Measurements from ENCODE around the gene PARD3. TPM values are rescaled to one million over a fixed set of nuclear protein-coding genes. Genes with fewer than 3 reads are reported as not detected.

The PARD3 gene
- total RNA-seq, 1 donor from 2014 or later, result 97.8 TPM

DNA sequence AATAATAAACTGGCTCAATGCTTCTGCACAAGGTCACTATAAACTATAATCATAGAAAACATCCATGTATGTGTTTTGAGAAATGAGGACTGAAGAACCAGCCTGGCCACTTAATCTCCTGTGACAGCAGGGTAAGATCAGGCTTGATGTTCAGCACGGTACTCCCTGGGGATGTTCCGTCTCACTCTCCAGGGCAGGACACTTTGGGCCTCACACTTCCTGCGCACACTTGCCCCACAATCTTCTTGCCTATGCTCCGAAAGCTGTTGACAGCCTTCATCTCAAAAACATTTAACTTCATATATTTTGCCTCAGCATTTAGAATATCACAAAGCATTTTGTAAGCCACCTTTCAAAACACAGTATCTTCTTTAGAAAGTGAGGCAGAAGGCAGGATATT lies 92.7 kb downstream of the PARD3 start:
- DNase-seq (ENCODE audit: low read depth), result no peak
- TF ChIP-seq, protein P1, sequence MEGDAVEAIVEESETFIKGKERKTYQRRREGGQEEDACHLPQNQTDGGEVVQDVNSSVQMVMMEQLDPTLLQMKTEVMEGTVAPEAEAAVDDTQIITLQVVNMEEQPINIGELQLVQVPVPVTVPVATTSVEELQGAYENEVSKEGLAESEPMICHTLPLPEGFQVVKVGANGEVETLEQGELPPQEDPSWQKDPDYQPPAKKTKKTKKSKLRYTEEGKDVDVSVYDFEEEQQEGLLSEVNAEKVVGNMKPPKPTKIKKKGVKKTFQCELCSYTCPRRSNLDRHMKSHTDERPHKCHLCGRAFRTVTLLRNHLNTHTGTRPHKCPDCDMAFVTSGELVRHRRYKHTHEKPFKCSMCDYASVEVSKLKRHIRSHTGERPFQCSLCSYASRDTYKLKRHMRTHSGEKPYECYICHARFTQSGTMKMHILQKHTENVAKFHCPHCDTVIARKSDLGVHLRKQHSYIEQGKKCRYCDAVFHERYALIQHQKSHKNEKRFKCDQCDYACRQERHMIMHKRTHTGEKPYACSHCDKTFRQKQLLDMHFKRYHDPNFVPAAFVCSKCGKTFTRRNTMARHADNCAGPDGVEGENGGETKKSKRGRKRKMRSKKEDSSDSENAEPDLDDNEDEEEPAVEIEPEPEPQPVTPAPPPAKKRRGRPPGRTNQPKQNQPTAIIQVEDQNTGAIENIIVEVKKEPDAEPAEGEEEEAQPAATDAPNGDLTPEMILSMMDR (conservative IDR thresholded peaks at IDR 0.05; ENCODE audit: low read depth, low read length), result no peak
- H3K4me3 ChIP-seq (ENCODE audit: low read depth, low read length), result no peak overlapping the region

DNA sequence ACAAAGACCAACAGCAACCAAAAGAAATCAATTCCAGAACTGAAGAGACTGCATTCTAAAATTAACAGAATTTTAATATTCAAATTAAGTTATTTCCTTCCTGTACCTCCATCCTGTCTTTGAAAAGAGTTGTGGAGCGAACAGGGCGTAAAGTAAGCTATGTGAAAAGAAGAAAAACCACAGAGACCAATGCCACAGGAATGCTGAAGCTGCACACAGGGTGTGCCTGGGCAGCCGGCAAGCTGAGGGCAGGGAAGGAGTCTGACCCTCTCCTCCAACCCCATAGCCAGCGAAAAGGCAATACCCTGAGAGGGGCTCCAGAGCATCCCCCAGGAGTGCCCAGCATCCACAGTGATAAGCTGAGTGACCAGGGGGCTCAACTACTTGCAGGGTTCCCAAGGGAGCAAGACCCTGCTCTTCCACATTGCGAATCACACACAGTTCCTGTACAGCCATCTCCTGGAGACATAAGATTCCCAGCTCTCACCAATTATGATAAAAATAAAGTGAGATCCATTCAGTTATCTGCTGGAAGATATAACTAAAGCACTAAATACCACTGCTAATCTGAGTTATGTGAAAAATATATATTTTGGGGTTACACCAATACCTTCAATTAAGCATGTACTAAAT lies 93.8 kb downstream of the PARD3 start:
- no peak for DNase-seq (ENCODE audit: low read depth)

DNA sequence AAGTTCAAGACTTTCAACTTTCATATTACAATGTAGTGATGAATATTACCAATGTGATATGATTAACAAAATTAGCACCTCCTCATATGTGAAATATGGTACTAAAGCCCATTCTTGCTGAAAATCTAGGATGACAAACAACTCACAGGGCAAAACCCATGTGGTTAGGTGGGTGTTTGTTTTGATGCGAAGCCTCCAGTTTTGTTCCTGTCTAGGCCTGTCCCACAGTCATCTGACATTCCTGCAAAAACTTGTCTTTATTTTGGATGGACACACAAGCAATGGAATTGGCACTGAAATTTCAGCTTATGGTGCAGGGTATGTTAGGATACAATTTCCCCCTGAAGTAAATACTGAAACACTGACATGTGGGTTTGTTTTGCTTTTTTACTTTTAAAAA lies 95.3 kb downstream of the PARD3 start:
- TF ChIP-seq, protein P1 (conservative IDR thresholded peaks at IDR 0.05; ENCODE audit: low read depth, low read length), result no peak
- H3K4me3 ChIP-seq (ENCODE audit: low read depth, low read length), result no peak overlapping the region
- DNase-seq (ENCODE audit: low read depth), result no peak

More for the DNA sequence above, 93.8 kb downstream of the PARD3 start:
- TF ChIP-seq, protein P1 (conservative IDR thresholded peaks at IDR 0.05; ENCODE audit: low read depth, low read length), result no peak
- peak overlapping the region; percentile 29 for H3K4me3 ChIP-seq (ENCODE audit: low read depth, low read length)

DNA sequence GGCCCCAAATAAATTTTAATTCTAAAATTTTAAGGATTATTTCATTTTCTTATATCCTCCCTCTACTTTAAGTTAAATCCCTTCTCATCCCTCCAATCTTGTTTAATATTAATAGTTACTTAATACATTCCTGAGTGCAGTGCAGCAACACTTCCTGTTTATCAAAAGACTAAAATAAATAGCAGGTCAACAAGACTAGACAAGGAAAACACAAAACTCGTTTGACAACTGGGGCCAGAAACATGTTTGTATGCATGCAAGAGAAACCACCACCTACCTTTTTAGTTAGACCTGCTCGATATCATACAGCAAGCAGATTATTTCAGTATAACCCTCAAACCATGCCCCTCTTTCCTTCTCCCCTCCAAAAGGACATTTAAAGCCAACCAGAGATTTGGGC lies 95.8 kb downstream of the PARD3 start:
- no peak overlapping the region for H3K4me3 ChIP-seq (ENCODE audit: low read depth, low read length)
- DNase-seq (ENCODE audit: low read depth), result no peak
- TF ChIP-seq, protein P1 (conservative IDR thresholded peaks at IDR 0.05; ENCODE audit: low read depth, low read length), result no peak

DNA sequence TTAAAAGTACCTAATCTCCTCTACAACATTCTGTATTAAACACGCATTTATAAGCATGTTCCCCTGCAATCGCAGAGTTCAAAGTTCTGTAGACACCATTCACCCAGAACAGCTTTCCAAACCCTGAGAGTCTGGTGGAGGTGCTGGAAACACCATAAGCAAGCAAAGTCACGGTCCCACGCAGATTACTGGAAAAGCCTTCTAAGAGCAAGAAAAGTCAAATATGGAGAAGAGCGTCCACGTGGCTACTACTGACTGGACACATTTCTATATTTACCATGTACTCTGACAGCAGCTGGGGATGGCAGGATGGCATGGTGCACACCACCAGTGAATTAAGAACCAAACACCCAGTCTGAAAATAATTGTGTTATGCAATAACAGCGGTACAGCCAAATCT lies 97.7 kb downstream of the PARD3 start:
- H3K4me3 ChIP-seq (ENCODE audit: low read depth, low read length), result no peak overlapping the region
- no peak for DNase-seq (ENCODE audit: low read depth)
- TF ChIP-seq, protein P1 (conservative IDR thresholded peaks at IDR 0.05; ENCODE audit: low read depth, low read length), result no peak

DNA sequence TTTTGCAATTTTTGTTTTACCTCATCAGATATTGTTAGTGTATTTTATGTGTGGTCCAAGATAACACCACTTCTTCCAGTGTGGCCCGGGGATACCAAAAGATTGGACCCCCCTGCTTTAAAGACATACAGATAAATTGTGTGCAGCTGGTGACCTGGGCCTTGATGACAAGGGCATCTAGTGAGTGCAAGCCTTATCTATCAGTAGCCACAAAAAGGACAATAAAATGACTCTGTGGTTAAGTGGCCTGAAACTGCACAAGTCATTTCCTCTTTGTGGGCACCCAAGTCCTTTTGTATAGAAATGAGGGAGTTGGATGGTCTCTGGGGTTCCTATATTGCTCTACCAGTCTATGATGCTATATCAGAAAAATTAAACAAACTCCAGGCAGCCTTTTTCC lies 98.1 kb downstream of the PARD3 start:
- no peak overlapping the region for H3K4me3 ChIP-seq (ENCODE audit: low read depth, low read length)
- TF ChIP-seq, protein P1 (conservative IDR thresholded peaks at IDR 0.05; ENCODE audit: low read depth, low read length), result no peak
- DNase-seq (ENCODE audit: low read depth), result no peak

DNA sequence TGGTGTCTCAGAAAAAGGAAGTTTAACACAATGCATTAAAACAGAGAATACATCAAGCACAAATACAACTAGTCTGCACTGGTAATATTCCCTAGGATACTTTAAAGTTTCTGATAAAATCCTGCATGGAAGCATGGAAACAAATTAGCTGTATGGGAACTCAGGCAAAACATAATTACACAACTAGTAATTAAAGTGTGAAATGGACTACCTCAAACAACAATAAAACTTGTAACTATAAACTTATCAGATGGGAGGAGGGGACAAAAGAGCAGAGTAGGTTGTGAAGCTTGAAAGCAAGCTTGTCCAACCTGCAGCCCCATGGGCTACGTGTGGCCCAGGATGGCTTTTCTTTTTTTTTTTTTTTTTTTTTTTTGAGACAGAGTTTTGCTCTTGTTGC lies 98.9 kb downstream of the PARD3 start:
- no peak for DNase-seq (ENCODE audit: low read depth)
- TF ChIP-seq, protein P1 (conservative IDR thresholded peaks at IDR 0.05; ENCODE audit: low read depth, low read length), result no peak
- H3K4me3 ChIP-seq (ENCODE audit: low read depth, low read length), result no peak overlapping the region
